HepG2 (cell line): ENCODE data around the gene AGGF1. TPM values are rescaled to one million over a fixed set of nuclear protein-coding genes. Genes with fewer than 3 reads are reported as not detected.

Experiments used
- ATAC-seq: fragments of 200-7000 bp; cut with Tn5 transposase; 3 replicates; pipeline ENCODE4 v1.9.1; 2020; ENCODE audit warnings: mild to moderate bottlenecking, moderate library complexity
- BruUV-seq: library from RNA; stranded (reverse); fragments of 400-500 nt; replicated peaks from 2 replicates; lab custom pipeline; 2021; lab: Mats Ljungman, UMichigan
- CTCF ChIA-PET: fragments of 300-600 bp; formaldehyde crosslinking; extraction: SDS; loops from one replicate; lab custom pipeline; 2021; ENCODE audit warnings: low total read pairs, inconsistent platforms, low intra/inter-chr PET ratio; lab: Yijun Ruan, JAX
- POLR2A ChIA-PET: fragments of 350-600 bp; sonication (Branson Sonifier 250); formaldehyde crosslinking; loops from one replicate; lab custom pipeline; 2020; ENCODE audit warnings: antibody characterized with exemption, inconsistent platforms; lab: Yijun Ruan, JAX
- DNase-seq: peaks from one replicate; pipeline ENCODE4 v3.0.0-alpha.2; 2015; ENCODE audit warnings: low spot score
- FAIRE-seq: peaks from 3 replicates; lab custom pipeline; 2011; peaks lifted over from hg19 to GRCh38; lab: Jason Lieb, UNC
- H2AFZ ChIP-seq: one replicate; pipeline ENCODE4 v1.6.1; 2011; ENCODE audit warnings: low read length, inconsistent platforms
- H3K27ac ChIP-seq: fragments of 300-600 bp; 3 replicates; pipeline ENCODE4 v1.8.0; 2011; ENCODE audit warnings: mixed run types, mild to moderate bottlenecking, mixed read lengths, low read length, inconsistent platforms; ENCODE audit not compliant: insufficient read depth; ENCODE audit errors: extremely low read length
- H3K27me3 ChIP-seq, 2 experiments: fragments of 200-600 bp in 1 of 2; 2 replicates in 1 of 2; 3 replicates in 1 of 2; pipeline versions ENCODE4 v1.6.0 to v1.8.0; 2011; ENCODE audit warnings: low read length in 2 of 2, mild to moderate bottlenecking in 2 of 2, moderate library complexity in 2 of 2, inconsistent platforms in 1 of 2; ENCODE audit not compliant: insufficient read depth in 2 of 2, control insufficient read depth in 1 of 2
- H3K36me3 ChIP-seq, 2 experiments: fragments of 200-600 bp in 1 of 2; replicated peaks in 1 of 2; 2 replicates in 1 of 2; 3 replicates in 1 of 2; pipeline versions ENCODE4 v1.5.1 to v1.8.0; 2011; ENCODE audit warnings: low read length in 2 of 2, inconsistent platforms in 1 of 2; ENCODE audit not compliant: insufficient read depth in 2 of 2, control insufficient read depth in 1 of 2
- H3K4me1 ChIP-seq: 2 replicates; pipeline ENCODE4 v1.5.1; 2012; ENCODE audit warnings: low read length, inconsistent platforms; ENCODE audit not compliant: insufficient read depth
- H3K4me2 ChIP-seq: 2 replicates; pipeline ENCODE4 v1.6.0; 2011; ENCODE audit warnings: low read depth, low read length, inconsistent platforms
- H3K4me3 ChIP-seq, 3 experiments: fragments of 200-600 bp in 1 of 3; sonication (generic), shearing (Covaris generic) in 1 of 3; replicated peaks in 1 of 3; 2 replicates each; pipeline ENCODE4 v1.5.1; 2011 to 2016; ENCODE audit warnings: low read length in 3 of 3, inconsistent platforms in 2 of 3, low read depth in 2 of 3, mild to moderate bottlenecking in 2 of 3, control low read depth in 1 of 3, mixed read lengths in 1 of 3; ENCODE audit not compliant: insufficient read depth in 1 of 3
- H3K79me2 ChIP-seq: one replicate; pipeline ENCODE4 v1.6.1; 2011; ENCODE audit warnings: low read length, inconsistent platforms; ENCODE audit not compliant: insufficient read depth
- H3K9ac ChIP-seq: 2 replicates; pipeline ENCODE4 v1.6.0; 2011; ENCODE audit warnings: mild to moderate bottlenecking, low read depth, low read length, inconsistent platforms; ENCODE audit not compliant: insufficient read depth
- H3K9me3 ChIP-seq: 2 replicates; pipeline ENCODE4 v1.5.1; 2012; ENCODE audit warnings: mild to moderate bottlenecking, low read length
- H4K20me1 ChIP-seq: 2 replicates; pipeline ENCODE4 v1.6.0; 2011; ENCODE audit warnings: inconsistent platforms, mild to moderate bottlenecking, low read length, moderate library complexity; ENCODE audit not compliant: insufficient read depth
- IKZF5 ChIP-seq: IDR thresholded peaks from 2 replicates; pipeline ENCODE4 v1.6.1; 2018; ENCODE audit warnings: missing genetic modification reagents, mild to moderate bottlenecking, missing compliant biosample characterization
- JDP2 ChIP-seq: sonication (generic); formaldehyde crosslinking; IDR thresholded peaks from 2 replicates; pipeline ENCODE4 v1.8.1; 2022; ENCODE audit warnings: missing genetic modification reagents, borderline replicate concordance
- KDM1A ChIP-seq: IDR thresholded peaks from 2 replicates; pipeline ENCODE4 v1.6.1; 2016; ENCODE audit warnings: missing compliant biosample characterization
- POLR2A ChIP-seq, 2 experiments: IDR thresholded peaks; 2 replicates each; pipeline ENCODE4 v1.6.1; 2011; ENCODE audit warnings: low read depth in 2 of 2, low read length in 2 of 2, mild to moderate bottlenecking in 1 of 2, moderate library complexity in 1 of 2; ENCODE audit not compliant: insufficient read depth in 1 of 2
- RARG ChIP-seq: sonication (generic); formaldehyde crosslinking; IDR thresholded peaks from 2 replicates; pipeline ENCODE4 v1.4.0; 2020; ENCODE audit warnings: low read depth, mild to moderate bottlenecking, missing genetic modification reagents
- SP1 ChIP-seq, 2 experiments: fragments of 450-650 bp in 1 of 2; sonication (generic) in 1 of 2; formaldehyde crosslinking in 1 of 2; IDR thresholded peaks; 2 replicates each; pipeline versions ENCODE4 v1.4.0 to v1.6.1; 2016 to 2020; ENCODE audit warnings: missing genetic modification reagents in 1 of 2
- ZNF136 ChIP-seq: sonication (generic); formaldehyde crosslinking; IDR thresholded peaks from 2 replicates; pipeline ENCODE4 v1.8.1; 2022; ENCODE audit warnings: low read depth, mild to moderate bottlenecking, moderate library complexity, missing genetic modification reagents
- ZNF281 ChIP-seq: sonication (generic); formaldehyde crosslinking; IDR thresholded peaks from 2 replicates; pipeline ENCODE4 v1.4.0; 2020; ENCODE audit warnings: missing genetic modification reagents, borderline replicate concordance
- ZNF547 ChIP-seq: sonication (generic); formaldehyde crosslinking; IDR thresholded peaks from 2 replicates; pipeline ENCODE4 v1.5.1; 2020; ENCODE audit warnings: mild to moderate bottlenecking, missing genetic modification reagents
- ZNF737 ChIP-seq: sonication (generic); formaldehyde crosslinking; IDR thresholded peaks from 2 replicates; pipeline ENCODE4 v1.5.0; 2020; ENCODE audit warnings: missing genetic modification reagents, mild to moderate bottlenecking, borderline replicate concordance
- WGBS: methylation state at CpG from one replicate; pipeline ENCODE4 v1.1.6; 2017; ENCODE audit warnings: low lambda C conversion rate; 5-methylcytosine and 5-hydroxymethylcytosine counted together
- in situ Hi-C: cut with HindIII; loops from 2 replicates; pipeline ENCODE4 v1.10.0; 2017; ENCODE audit warnings: low pct_unique_long_range_greater_than_20kb; ENCODE audit not compliant: extremely low pct_ligation_motif_present
- intact Hi-C: fragments of 100-400 bp; cut with micrococcal nuclease; formaldehyde crosslinking; loops from one replicate; pipeline ENCODE4 v1.10.0; 2022; ENCODE audit not compliant: unreplicated experiment
- polyA plus RNA-seq, 8 experiments: library from polyadenylated mRNA; depleted of rRNA in 3 of 8; stranded (reverse) in 7 of 8; unstranded in 1 of 8; fragments of >200 nt; fragmentation: Illumina TruSeq in 4 of 8; extraction: Trizol in 4 of 8; gene quantifications; 2 replicates each; pipeline versions ENCODE4 v1.2.1 to v1.2.3, GENCODE V29; 2011 to 2016; ENCODE audit warnings: low read depth in 4 of 8, missing spikeins in 1 of 8, mixed read lengths in 1 of 8; ENCODE audit not compliant: insufficient read depth in 1 of 8
- total RNA-seq, 5 experiments: library from RNA; depleted of rRNA; stranded (reverse); fragments of >200 nt; fragmentation: Illumina TruSeq; extraction: Trizol; gene quantifications; 2 replicates each; pipeline ENCODE4 v1.2.3, GENCODE V29; 2016; ENCODE audit warnings: low read depth in 1 of 5

The AGGF1 gene
- total and polyA plus RNA-seq, 2 of the 13 experiments (the other 11 are each of a cell fraction or from before 2014, with no cell fraction given) = 12.9 to 15.5 TPM

- TF ChIP-seq ZNF281 (CRISPR knock-in tag) = no peak
Measured at GRCh38 chr5:77010243-77010642, 20.0 kb upstream of the AGGF1 start (continued).

- TF ChIP-seq ZNF547 (no peak), JDP2 (CRISPR knock-in tag) (no peak), IKZF5 (CRISPR knock-in tag) (no peak), SP1 (IDR thresholded peaks at IDR 0.05) (no peak), SP1 (CRISPR knock-in tag; IDR thresholded peaks at IDR 0.05) (no peak), POLR2A (IDR thresholded peaks at IDR 0.05; ENCODE audit: insufficient read depth in 1 of 2, low read depth in 2 of 2, low read length in 2 of 2) (no peak), ZNF737 (CRISPR knock-in tag) (no peak), ZNF136 (CRISPR knock-in tag) (no peak), RARG (CRISPR knock-in tag) (no peak), KDM1A (CRISPR knock-in tag) (no peak)
- 25% methylated on average over 5 of the region's 5 CpGs for WGBS
- no TSS peak for BruUV-seq
- H3K4me3 ChIP-seq = no peak overlapping the region
- H3K9me3 ChIP-seq = no peaks in the 10 kb centered on the region
- ChIA-PET POLR2A (no interaction called here), CTCF (no interaction called here)
- H3K4me1 ChIP-seq = no peaks in the 10 kb centered on the region
- FAIRE-seq (no peak), DNase-seq (no peak), ATAC-seq (no peak)
- no peaks in the 10 kb centered on the region; a peak in 1 of 5 replicates for H3K27me3 ChIP-seq
- in situ Hi-C loops = no loop called here
- no peaks in the 10 kb centered on the region for H3K36me3 ChIP-seq
- no peak overlapping the region for H2AFZ ChIP-seq
- intact Hi-C loops = no loop called here
- no peak overlapping the region for H3K4me2 ChIP-seq
- no peaks in the 10 kb centered on the region for H3K79me2 ChIP-seq
- H3K9ac ChIP-seq = no peak overlapping the region
- H3K27ac ChIP-seq = no peak overlapping the region
- H4K20me1 ChIP-seq = no peaks in the 10 kb centered on the region
Measured at GRCh38 chr5:77011498-77011897, 18.7 kb upstream of the AGGF1 start.
